ENCODE results near the gene OAS3.

- TF ChIP-seq EZH2phosphoT487 (IDR thresholded peaks at IDR 0.05; ENCODE audit: borderline replicate concordance, low read length) (no peak), CTCF (IDR thresholded peaks at IDR 0.05; ENCODE audit: low read depth, low read length, poor library complexity, severe bottlenecking) (no peak)
These were observed 33.7 kb upstream of the OAS3 start for GRCh38 chr12:112904571-112904970.

Measured in DOHH2 (cell line).